H1 (cell line): ENCODE data around the gene EML4. TPM values are rescaled to one million over a fixed set of nuclear protein-coding genes. Genes with fewer than 3 reads are reported as not detected.

Experiments
- CTCF ChIA-PET: fragments of 300-600 bp; sonication (Branson Sonifier 250); formaldehyde crosslinking; loops from one replicate; lab custom pipeline; 2021; ENCODE audit not compliant: partially characterized antibody; lab: Charles Lee
- POLR2A ChIA-PET: fragments of 300-600 bp; sonication (Branson Sonifier 250); formaldehyde crosslinking; loops from one replicate; lab custom pipeline; 2021; ENCODE audit warnings: inconsistent platforms; ENCODE audit not compliant: partially characterized antibody; lab: Charles Lee
- DNase-seq, 2 experiments: peaks; one replicate each; pipeline versions ENCODE4 v3.0.0 to v3.0.0-alpha.2; 2010 to 2022; ENCODE audit warnings: low spot score in 2 of 2, low read depth in 1 of 2, mixed read lengths in 1 of 2
- FAIRE-seq: peaks from 2 replicates; lab custom pipeline; 2011; peaks lifted over from hg19 to GRCh38; lab: Jason Lieb, UNC
- H2AFZ ChIP-seq: 2 replicates; pipeline ENCODE4 v1.8.1; 2012; ENCODE audit warnings: low read length, inconsistent platforms
- H2AK5ac ChIP-seq: 2 replicates; pipeline ENCODE4 v1.6.1; 2013; ENCODE audit warnings: low read depth, low read length
- H2BK120ac ChIP-seq: replicated peaks from 2 replicates; pipeline ENCODE3; 2013; ENCODE audit warnings: low read depth, low read length, inconsistent platforms
- H2BK12ac ChIP-seq: 2 replicates; pipeline ENCODE4 v1.6.1; 2013; ENCODE audit warnings: low read depth, low read length
- H2BK15ac ChIP-seq: 2 replicates; pipeline ENCODE4 v1.6.1; 2013; ENCODE audit warnings: low read length
- H2BK20ac ChIP-seq: 2 replicates; pipeline ENCODE4 v1.6.1; 2013; ENCODE audit warnings: low read length
- H2BK5ac ChIP-seq: 2 replicates; pipeline ENCODE4 v1.6.1; 2013; ENCODE audit warnings: low read depth, low read length
- H3K14ac ChIP-seq: 2 replicates; pipeline ENCODE4 v1.6.1; 2013; ENCODE audit warnings: inconsistent platforms; ENCODE audit not compliant: insufficient read length
- H3K18ac ChIP-seq: 2 replicates; pipeline ENCODE4 v1.6.1; 2013; ENCODE audit warnings: low read length; ENCODE audit errors: extremely low read depth
- H3K23ac ChIP-seq: 2 replicates; pipeline ENCODE4 v1.6.1; 2013; ENCODE audit warnings: inconsistent platforms; ENCODE audit not compliant: insufficient read length
- H3K23me2 ChIP-seq: 2 replicates; pipeline ENCODE4 v1.6.1; 2013; ENCODE audit warnings: low read depth, low read length
- H3K27ac ChIP-seq: 2 replicates; pipeline ENCODE4 v1.6.1; 2011; ENCODE audit warnings: low read depth, low read length, inconsistent platforms
- H3K27me3 ChIP-seq, 4 experiments: replicated peaks in 1 of 4; 1 replicate in 1 of 4; 2 replicates in 3 of 4; pipeline versions ENCODE4 v1.6.1 to v1.8.1; 2011 to 2013; ENCODE audit warnings: low read length in 3 of 4, mild to moderate bottlenecking in 3 of 4, inconsistent platforms in 2 of 4, mixed read lengths in 2 of 4, moderate library complexity in 1 of 4; ENCODE audit not compliant: control insufficient read depth in 3 of 4, insufficient read depth in 3 of 4; ENCODE audit errors: extremely low read depth in 1 of 4
- H3K36me3 ChIP-seq, 4 experiments: 2 replicates each; pipeline versions ENCODE4 v1.6.1 to v1.8.1; 2011 to 2013; ENCODE audit warnings: mild to moderate bottlenecking in 4 of 4, low read length in 3 of 4, moderate library complexity in 2 of 4, control low read depth in 1 of 4, inconsistent platforms in 1 of 4; ENCODE audit not compliant: insufficient read depth in 4 of 4, control insufficient read depth in 2 of 4
- H3K4ac ChIP-seq: replicated peaks from 2 replicates; pipeline ENCODE3; 2013; ENCODE audit warnings: low read length, low read depth, mixed read lengths, inconsistent platforms; ENCODE audit not compliant: insufficient read length
- H3K4me1 ChIP-seq, 4 experiments: replicated peaks in 1 of 4; 1 replicate in 1 of 4; 2 replicates in 3 of 4; pipeline versions ENCODE4 v1.6.1 to v1.8.1; 2011 to 2013; ENCODE audit warnings: low read length in 3 of 4, inconsistent platforms in 2 of 4, mixed read lengths in 1 of 4; ENCODE audit not compliant: insufficient read depth in 4 of 4, control insufficient read depth in 3 of 4
- H3K4me2 ChIP-seq, 2 experiments: 2 replicates each; pipeline versions ENCODE4 v1.6.1 to v1.8.1; 2011 to 2013; ENCODE audit warnings: low read depth in 2 of 2, low read length in 2 of 2, control low read depth in 1 of 2, inconsistent platforms in 1 of 2, mild to moderate bottlenecking in 1 of 2; ENCODE audit not compliant: insufficient read depth in 1 of 2
- H3K4me3 ChIP-seq, 4 experiments: fragments of 200-600, 300-600 bp in 1 of 4; sonication (generic), shearing (Covaris generic), sonication (Bioruptor Twin) in 1 of 4; 2 replicates each; pipeline versions ENCODE4 v1.5.1 to v1.8.1; 2011 to 2016; ENCODE audit warnings: low read length in 4 of 4, low read depth in 3 of 4, control low read depth in 2 of 4, inconsistent platforms in 2 of 4, mild to moderate bottlenecking in 2 of 4, mixed read lengths in 1 of 4, moderate library complexity in 1 of 4; ENCODE audit not compliant: insufficient read depth in 2 of 4; ENCODE audit errors: extremely low read depth in 1 of 4
- H3K56ac ChIP-seq: replicated peaks from 2 replicates; pipeline ENCODE3; 2013; ENCODE audit warnings: low read depth, mild to moderate bottlenecking, mixed read lengths, low read length, inconsistent platforms; ENCODE audit not compliant: insufficient read length
- H3K79me1 ChIP-seq: 2 replicates; pipeline ENCODE4 v1.6.1; 2013; ENCODE audit warnings: low read depth, low read length, control low read depth
- H3K79me2 ChIP-seq, 2 experiments: 2 replicates each; pipeline versions ENCODE4 v1.6.1 to v1.8.1; 2012 to 2013; ENCODE audit warnings: low read length in 2 of 2, mild to moderate bottlenecking in 2 of 2, inconsistent platforms in 1 of 2; ENCODE audit not compliant: insufficient read depth in 2 of 2, control insufficient read depth in 1 of 2
- H3K9ac ChIP-seq, 4 experiments: replicated peaks in 1 of 4; 1 replicate in 1 of 4; 2 replicates in 3 of 4; pipeline versions ENCODE4 v1.6.1 to v1.8.1; 2011 to 2013; ENCODE audit warnings: low read depth in 3 of 4, low read length in 3 of 4, control low read depth in 2 of 4, mild to moderate bottlenecking in 2 of 4, moderate library complexity in 2 of 4, inconsistent platforms in 1 of 4; ENCODE audit errors: extremely low read depth in 1 of 4
- H3K9me3 ChIP-seq, 2 experiments: 2 replicates each; pipeline versions ENCODE4 v1.6.1 to v1.8.1; 2012 to 2013; ENCODE audit warnings: mild to moderate bottlenecking in 2 of 2, moderate library complexity in 2 of 2, control low read depth in 1 of 2, inconsistent platforms in 1 of 2, low read depth in 1 of 2, low read length in 1 of 2, mixed read lengths in 1 of 2; ENCODE audit not compliant: insufficient read depth in 2 of 2
- H4K20me1 ChIP-seq, 2 experiments: replicated peaks in 1 of 2; 2 replicates each; pipeline versions ENCODE3 to v1.8.1; 2011 to 2013; ENCODE audit warnings: inconsistent platforms in 2 of 2, low read length in 2 of 2, mild to moderate bottlenecking in 1 of 2; ENCODE audit not compliant: insufficient read depth in 2 of 2, control insufficient read depth in 1 of 2
- H4K5ac ChIP-seq: 2 replicates; pipeline ENCODE4 v1.6.1; 2013; ENCODE audit warnings: low read length, low read depth, mixed read lengths, inconsistent platforms; ENCODE audit not compliant: insufficient read length
- H4K8ac ChIP-seq: 2 replicates; pipeline ENCODE4 v1.8.0; 2013; ENCODE audit warnings: mild to moderate bottlenecking, moderate library complexity, low read length, inconsistent platforms; ENCODE audit not compliant: insufficient read depth; ENCODE audit errors: extremely low read depth
- H4K91ac ChIP-seq: replicated peaks from 2 replicates; pipeline ENCODE3; 2013; ENCODE audit warnings: low read length, mixed read lengths, inconsistent platforms; ENCODE audit not compliant: insufficient read length
- NRF1 ChIP-seq: IDR thresholded peaks from 2 replicates; pipeline ENCODE4 v1.6.1; 2011; ENCODE audit warnings: mild to moderate bottlenecking, low read depth, low read length, improper control_type of control experiment
- WGBS, 2 experiments: shearing (Covaris generic) in 1 of 2; methylation state at CpG; one replicate each; pipeline versions ENCODE4 v1.1.6 to v1.1.7; 2013 to 2015; ENCODE audit warnings: low lambda C conversion rate in 2 of 2, mixed read lengths in 2 of 2, inconsistent platforms in 1 of 2, low coverage in 1 of 2, missing lambda C conversion rate in 1 of 2; ENCODE audit not compliant: insufficient replicate concordance in 2 of 2, insufficient coverage in 1 of 2, insufficient read length in 1 of 2; ENCODE audit errors: extremely low coverage in 1 of 2, missing lambda C conversion rate in 1 of 2; 5-methylcytosine and 5-hydroxymethylcytosine counted together
- polyA plus RNA-seq, 7 experiments: library from polyadenylated mRNA; depleted of rRNA in 3 of 7; stranded (reverse) in 5 of 7; unstranded in 2 of 7; fragments of >200 nt in 5 of 7; fragments of 200-250 nt in 2 of 7; gene quantifications; 1 replicate in 5 of 7; 2 replicates in 1 of 7; 4 replicates in 1 of 7; pipeline versions ENCODE4 v1.2.1 to v1.2.3, GENCODE V29; 2011 to 2013; ENCODE audit warnings: missing spikeins in 2 of 7, mixed read lengths in 2 of 7
- total RNA-seq: library from RNA; stranded (reverse); fragmentation: NEBNext Ultra II Directional; extraction: Animal tissue kit (Norgen Biotek cat#: 25700); gene quantifications from 2 replicates; pipeline ENCODE4 v1.2.1, GENCODE V29; 2021

Gene EML4
- total and polyA plus RNA-seq, 2 of the 8 experiments (the other 6 are each of a cell fraction or from before 2014, with no cell fraction given), result 50.1 to 104 TPM

GRCh38 chr2:42185220-42185921, 16.2 kb downstream of the EML4 start:
- FAIRE-seq (no peak), DNase-seq (no peak)
- ChIA-PET CTCF (interaction anchor here (2.1 kb wide), 1 partner anchor 90 kb away, joined by 7 read pairs; no protein-coding TSS in a partner anchor), POLR2A (no interaction called here)
- H2AK5ac ChIP-seq, result no peak overlapping the region
- H2BK120ac ChIP-seq, result no peak overlapping the region
- no peak overlapping the region for H4K91ac ChIP-seq
- peaks cover 0 to 95% of the 10 kb centered on the region in 2 experiments; a peak in 3 of 4 replicates for H3K79me2 ChIP-seq
- H3K56ac ChIP-seq, result no peak overlapping the region
- H3K79me1 ChIP-seq, result no peaks in the 10 kb centered on the region
- no peak overlapping the region for H2BK15ac ChIP-seq
- H3K18ac ChIP-seq, result no peak overlapping the region
- no peak overlapping the region for H3K4me3 ChIP-seq
- H3K23ac ChIP-seq, result no peak overlapping the region
- no peak overlapping the region for H3K9ac ChIP-seq
- no peaks in the 10 kb centered on the region for H3K9me3 ChIP-seq
- H3K4me2 ChIP-seq, result no peak overlapping the region
- no peak overlapping the region for H3K27ac ChIP-seq
- TF ChIP-seq NRF1, result no peak
- H3K4ac ChIP-seq, result no peak overlapping the region
- H2BK20ac ChIP-seq, result no peak overlapping the region
- H4K5ac ChIP-seq, result no peak overlapping the region
- H2AFZ ChIP-seq, result no peak overlapping the region
- H2BK5ac ChIP-seq, result no peak overlapping the region
- no peaks in the 10 kb centered on the region for H3K23me2 ChIP-seq
- H2BK12ac ChIP-seq, result no peak overlapping the region
- no peak overlapping the region for H3K14ac ChIP-seq
- peaks cover 0 to 3% (median 0%) of the 10 kb centered on the region in 4 experiments; a peak in 2 of 7 replicates for H3K4me1 ChIP-seq
- no peak overlapping the region for H4K8ac ChIP-seq
- 92% methylated on average over 5 of the region's 5 CpGs; no CpG with 5 or more reads in 1 of the 2 experiments for WGBS, 2 experiments
- H3K36me3 ChIP-seq, result peaks cover 0 to 3% (median 0%) of the 10 kb centered on the region in 4 experiments; a peak in 2 of 8 replicates
- H4K20me1 ChIP-seq, result peaks cover 5 to 6% of the 10 kb centered on the region in 2 experiments
- H3K27me3 ChIP-seq, result no peaks in the 10 kb centered on the region
